TTC549 (cell line): Measurements from ENCODE around the gene INPP5E.

Source experiments
- FAIRE-seq: peaks from 2 replicates; lab custom pipeline; 2012; peaks lifted over from hg19 to GRCh38; lab: Jason Lieb, UNC

INPP5E gene

DNA sequence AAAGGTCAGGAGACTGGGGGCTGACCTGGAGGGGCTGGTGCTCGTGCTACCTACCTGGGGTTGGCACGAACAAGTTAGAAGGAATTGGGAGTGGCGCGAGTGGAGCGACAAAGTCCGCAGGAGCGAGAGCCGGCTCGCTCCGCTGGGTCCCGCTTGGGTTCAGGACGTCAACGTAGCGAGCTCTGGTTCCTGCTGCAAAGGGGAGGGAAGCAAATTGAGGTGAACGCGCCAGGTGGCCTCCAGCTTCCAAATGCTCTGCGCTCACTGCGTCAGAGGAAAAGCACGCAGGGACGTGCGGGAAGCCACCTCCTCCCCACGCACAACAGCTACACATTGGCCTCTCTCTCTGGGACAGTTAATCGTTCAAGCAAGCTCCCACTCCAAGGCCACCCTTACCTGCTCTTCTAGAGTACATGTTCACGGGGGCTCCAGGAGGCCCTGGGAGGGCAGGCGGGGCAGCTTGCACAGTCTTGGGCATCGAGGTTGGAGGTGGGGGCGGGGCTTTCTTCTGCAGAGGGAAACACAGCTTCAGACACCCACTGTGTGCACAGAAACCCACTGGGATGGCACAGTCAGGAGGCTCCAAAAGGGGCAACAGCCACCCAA is 7.6 kb upstream of the INPP5E start:
- FAIRE-seq: no peak

DNA sequence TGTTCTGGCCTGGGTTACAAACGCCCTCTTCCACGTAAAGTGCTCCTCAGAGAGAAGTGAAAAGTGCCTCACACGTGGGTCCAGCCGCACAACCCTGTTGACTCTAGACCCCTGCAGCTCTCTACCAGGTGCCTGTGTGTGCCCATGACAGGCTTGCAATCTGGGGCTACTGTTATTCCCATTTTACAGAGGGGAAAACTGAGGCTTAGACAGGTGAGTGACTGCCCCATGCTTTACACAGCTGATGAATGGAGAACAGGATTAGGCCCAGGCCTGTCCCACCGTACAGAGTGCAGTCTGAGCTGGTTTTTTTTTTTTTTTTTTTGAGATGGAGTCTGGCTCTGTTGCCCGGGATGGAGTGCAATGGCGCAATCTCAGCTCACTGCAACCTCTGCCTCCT is 6.2 kb upstream of the INPP5E start:
- FAIRE-seq: no peak

DNA sequence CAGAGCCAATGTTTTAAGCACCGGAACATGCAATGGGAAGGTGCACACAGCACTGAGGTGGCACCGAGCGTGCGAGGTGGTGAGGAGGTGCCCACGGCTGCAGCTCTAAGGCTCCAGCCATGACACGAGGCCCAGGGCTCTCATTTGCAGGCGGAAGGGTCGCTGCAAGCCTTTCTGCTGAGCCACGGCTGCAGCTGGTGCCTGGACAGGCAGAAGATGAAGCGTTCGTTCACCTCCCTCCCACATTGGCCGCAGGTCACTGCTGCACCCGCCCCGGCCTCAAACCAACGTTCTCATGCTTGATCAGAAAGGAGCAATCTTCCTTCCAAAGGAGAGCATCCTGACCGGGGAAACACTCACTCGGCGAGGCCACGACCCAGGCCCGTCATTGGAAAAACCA is 4.5 kb upstream of the INPP5E start:
- no peak for FAIRE-seq

DNA sequence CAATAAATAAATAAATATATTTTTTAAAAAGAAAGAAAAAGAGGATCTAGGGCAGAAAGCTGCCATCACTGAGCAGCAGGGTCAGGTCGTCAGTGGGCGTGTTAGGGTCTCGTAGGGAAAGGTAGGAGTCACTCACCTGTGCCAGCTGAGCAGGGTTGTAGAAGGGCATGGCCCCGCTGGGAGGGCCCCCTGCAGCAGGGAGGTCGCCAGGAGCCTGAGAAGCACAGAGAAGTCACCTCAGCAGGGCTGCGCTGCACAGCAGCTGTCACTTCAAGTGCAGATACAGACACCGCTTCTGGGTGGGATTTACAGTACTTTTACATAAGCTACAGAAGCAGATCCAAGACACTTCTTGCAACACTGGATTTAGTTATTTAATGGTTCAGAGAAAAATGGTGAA is 4.0 kb upstream of the INPP5E start:
- FAIRE-seq: no peak

DNA sequence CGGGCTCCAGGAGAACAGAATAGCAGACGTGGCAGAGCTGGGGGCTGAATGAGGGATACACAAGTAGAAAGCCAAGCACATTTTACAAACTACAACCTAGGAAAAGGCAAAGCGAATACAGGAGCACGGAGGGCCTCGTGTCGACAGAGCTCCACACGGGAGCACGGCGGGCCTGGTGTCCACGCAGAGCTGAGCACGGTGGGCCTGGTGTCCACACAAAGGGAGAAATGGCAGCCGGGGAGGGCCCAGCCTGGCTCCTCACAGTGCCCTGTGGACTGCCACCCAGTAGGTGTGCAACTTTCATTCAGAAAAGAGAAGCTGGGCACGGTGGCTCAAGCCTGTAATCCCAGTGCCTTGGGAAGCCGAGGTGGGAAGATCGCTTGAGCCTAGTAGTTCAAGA is 3.4 kb upstream of the INPP5E start:
- no peak for FAIRE-seq

DNA sequence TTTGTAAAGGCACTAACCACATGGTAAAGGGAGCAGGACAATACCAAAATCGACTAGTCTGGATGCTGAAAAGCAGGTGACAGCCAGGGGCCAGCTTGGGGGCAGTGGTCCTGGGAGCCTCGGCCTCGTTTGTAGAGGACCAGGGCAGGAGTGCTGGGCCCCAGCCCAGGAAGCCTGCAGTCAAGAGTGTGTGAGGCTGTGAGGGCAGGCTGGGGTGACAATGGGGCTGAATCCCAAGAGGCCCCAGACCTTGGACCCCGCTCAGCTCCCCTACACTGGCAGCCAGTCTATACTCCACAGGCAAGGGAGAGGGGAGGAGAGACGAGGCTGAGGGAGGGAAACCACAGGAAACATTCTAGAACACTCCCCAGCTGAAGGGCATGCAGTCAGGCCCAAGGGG is 2.6 kb upstream of the INPP5E start:
- FAIRE-seq: no peak

DNA sequence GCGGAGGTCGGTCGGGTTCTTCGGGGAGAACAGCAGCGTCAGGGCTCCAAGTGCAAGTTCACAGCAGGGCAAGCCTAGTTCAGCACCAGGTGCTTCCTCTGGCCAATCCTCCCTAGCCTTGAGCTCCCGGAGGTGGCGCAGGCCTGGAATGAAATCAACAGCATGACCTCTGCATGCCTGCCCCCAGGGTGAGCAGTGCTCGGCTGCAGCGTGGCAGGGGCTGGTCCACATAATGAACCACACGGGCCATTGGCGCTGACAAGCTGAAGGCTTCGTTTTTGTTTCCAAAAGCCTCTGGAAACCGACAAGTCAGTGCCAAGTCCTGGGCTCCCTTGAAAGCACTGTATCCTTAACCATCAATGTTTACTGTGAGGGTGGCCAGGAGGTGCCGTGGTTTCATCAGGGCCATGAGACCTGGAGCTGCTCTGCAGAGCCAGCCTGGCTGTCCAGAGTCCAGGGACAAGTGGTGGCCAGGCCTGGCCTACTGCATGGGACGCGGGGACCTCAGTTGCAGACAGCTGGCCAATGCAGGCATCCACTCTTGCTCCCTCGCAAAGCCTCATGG is 2.1 kb upstream of the INPP5E start:
- no peak for FAIRE-seq

DNA sequence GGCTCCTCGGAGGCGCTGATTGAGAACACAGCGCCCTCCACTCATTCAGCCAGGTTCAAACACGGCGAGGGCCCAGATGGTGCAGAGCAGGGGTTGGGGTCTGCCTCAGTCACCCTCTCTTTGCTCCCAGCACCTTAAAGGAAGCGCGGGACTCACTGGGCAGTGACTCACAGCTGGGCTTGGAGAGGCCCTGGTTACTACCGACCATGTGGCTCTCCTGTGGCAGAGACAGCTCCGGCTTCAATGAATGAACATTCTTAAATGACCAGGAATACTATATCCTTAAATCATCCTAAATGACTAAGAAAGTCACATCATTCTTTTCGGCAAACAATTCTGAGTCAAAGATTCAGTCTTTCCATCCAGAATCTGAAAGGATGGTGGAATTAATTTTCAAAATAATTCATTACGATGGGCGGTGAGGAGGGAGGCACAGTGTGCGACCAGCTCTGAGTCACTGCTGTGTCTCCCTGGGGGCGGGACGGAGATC is 1.6 kb upstream of the INPP5E start:
- no peak for FAIRE-seq

DNA sequence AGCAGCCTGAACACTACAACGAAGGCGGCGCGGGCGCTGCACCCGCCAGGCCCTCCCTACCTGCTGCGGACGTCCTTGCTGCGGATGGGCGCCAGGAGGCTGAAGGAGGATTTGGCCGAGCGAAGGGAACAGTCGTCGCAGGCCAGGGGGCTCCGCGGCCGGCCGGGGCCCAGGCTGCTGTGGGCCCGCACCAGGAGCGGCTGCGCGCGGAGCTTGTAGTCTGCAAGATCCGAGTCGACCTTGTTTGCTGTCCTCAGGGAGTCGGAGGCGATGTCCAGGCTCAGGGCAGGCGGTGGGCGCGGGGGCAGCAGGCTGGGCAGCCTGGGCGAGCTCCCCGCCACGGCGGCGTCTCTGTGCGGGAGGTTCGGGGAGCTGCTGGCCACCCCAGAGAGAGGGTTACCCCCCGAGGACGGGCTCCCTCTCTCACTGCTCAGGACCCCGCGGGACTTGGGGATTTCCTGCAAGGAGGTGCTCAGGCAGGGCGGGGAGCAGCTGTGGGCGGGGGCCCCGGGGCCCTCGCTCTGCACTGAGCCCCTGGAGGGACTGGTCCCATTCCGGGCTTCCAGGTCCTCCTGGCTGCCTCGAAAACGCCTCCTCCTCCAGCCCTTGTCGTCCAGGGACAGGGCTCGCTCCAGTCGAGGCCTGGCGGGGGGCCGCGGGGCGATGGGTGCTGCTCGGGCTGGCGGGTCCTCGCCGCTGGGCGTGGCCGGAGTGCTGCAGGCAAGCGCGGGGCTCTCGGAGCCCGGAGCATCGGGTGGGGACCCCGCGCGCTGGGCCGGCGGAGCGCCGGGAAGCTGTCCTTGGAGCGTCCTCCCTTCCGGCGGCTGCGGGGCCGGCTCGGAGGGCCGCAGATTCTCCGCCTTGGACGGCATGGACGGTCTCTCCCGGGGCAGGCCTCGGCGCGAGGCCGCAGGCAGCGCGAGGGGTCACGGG is 831 bp downstream of the INPP5E start:
- no peak for FAIRE-seq

DNA sequence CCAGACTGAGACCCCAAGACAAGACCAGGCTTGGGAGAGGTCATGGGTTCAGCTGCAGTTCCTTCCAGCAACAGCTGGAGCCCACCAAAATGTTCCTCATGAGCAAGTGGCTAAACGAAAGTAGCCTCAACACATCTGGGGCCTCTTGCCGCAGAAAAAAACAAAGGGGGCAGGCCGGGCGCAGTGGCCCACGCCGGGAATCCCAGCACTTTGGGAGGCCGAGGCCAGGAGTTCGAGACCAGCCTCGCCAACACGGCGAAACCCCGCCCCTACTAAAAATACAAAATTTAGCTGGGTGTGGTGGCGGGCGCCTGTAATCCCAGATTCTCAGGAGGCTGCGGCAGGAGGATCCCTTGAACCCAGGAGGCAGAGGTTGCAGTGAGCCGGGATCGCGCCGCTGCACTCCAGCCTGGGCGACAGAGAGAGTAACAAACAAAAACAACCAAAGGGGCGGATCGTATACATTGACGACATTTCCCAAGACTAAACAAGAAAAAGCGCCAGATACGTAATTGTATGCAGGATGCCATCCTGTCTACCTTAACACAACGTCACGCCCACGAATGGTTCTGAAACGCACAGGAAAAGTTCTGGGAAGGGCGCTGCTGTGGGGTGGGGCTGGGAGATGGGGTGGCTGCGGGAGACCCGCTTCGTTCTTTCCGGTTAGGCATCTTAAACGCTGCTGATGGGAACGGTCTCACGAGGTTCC is 1.7 kb downstream of the INPP5E start:
- no peak for FAIRE-seq

DNA sequence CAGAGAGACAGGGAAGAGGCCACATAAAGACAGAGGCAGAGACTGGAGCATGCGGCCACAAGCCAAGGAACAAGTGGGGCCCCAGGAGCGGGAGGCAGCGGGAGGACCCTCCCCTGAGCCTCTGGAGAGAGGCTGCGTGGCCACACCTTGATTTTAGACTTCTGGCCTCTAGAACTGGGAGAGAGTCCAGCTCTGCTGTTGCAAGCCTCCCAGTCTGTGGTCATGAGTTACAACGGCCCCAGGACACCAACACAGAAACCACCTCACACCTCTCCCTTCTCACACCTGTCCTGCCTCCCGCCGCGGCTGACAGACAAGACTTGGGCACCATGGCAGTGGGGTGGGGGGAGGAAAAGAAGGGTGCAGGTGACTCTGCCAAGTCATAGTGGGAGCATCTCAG is 2.2 kb downstream of the INPP5E start:
- no peak for FAIRE-seq

DNA sequence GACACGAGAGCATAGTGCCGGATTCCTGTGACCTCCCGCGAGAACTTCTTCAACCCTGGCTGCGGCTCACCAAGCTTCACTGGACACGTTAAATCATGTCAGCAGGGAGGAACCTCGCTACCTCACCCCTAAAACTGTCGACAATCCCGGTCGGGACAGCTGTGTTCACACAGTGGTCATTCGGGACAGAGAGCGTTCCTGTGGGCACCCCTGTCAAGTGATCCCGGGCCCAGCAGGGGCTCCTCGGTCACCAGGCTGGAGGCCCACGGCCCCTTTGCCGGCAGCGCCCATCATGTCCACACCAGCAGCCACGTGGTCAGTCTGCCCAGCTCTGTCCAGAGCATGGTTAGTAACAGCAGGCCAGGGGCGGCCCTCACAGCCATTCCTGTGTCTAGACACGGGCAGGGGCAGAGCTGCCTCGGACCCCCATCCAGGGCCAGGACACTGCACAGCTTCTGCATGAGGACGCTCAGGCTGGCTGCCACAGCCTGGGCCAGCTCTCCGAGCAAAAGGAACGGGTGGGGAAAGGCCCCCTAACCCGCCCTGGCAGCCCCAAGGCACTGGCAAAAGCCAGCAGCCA is 3.5 kb downstream of the INPP5E start:
- no peak for FAIRE-seq

DNA sequence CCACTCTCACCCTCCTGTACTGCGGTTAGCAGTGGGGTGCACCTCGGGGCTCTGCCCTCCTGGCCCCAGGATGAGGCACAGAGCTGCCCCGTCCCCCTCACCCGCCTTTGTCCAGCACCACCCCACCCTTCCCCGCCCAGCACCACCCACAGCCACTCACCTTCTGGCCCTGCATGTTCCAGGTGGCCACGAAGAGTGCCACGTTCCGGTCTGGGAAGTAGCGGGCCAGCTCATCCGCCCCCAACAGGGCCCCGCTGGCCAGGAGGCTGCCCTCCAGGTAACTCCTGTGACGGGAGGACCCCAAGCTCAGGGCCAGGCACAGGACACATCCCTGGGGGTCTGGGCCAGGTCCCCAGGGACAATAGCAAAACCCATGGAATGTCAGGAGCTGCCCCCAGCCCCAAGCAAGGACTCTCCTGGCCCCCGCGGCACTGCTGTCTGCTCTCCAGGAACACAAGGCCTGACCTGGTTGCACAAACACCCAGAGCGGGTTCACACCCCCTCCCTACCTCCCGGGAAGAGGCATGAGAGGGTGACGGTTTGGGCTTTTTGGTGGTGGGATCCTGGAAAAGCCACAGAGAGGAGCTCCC is 5.0 kb downstream of the INPP5E start:
- FAIRE-seq: no peak

DNA sequence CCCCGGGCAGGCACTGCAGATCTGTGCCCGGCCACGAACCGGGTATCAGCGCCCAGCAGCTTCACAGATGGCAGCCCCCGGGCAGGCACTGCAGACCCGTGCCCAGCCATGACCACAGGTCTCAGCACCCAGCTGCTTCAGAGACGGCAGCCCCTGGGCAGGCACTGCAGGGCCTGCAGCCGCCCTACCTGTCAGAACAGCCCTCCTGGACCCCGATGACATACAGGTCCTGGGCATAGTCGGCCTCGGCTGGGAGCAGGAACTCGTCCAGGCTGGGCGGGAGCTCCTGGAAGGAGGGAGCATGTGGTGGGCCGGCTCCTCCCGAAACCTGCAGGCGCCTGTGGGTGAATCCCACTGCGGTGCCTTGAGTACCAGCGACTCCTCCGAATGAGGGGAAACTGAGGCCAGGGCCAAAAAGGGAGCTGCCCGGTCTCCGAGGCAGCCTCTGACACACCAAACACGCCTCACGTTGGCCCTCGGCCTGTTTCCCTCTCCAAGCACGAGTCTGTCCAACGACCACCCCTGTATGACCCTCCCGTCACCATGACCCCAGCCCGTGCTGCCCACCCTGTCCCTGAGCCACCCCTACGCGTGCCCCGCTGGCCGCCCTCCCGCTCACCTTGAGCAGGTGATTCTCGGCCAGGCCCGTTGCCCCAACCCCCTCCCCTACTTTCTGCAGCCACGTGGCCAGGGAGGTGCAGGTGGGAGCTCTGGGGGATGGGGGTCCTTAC is 5.6 kb downstream of the INPP5E start:
- no peak for FAIRE-seq

DNA sequence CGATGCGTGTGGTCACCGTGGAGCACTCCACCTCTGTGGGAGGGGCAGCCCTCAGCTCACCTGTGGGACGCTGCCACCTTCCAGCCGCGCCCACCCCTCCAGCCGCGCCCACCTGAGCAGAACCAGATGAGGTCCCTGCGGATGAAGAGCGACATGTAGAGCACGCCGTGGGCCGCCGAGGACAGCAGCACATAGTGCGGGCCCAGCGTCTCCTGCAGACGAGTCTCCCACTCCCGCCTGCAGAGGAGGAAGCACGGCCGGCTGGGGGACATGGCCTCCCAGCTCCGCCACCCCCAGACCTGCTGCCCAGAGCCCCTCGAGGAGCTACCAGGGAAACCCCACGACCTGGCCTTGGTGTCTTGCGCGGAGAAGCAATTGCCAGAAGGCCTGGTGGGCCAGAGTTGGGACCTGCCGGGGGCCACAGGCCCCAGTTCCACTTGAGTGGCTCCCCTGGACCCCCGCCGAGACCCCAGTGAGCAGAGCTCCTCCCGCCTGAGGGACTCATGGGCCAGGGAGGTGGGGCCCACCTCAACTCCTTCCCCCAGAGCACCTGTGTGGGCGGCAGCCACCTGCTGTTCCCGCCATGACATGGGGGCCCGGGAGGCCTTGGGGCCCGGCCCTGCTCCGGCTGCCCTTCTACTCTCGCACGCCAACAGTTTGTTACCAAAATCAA is 6.5 kb downstream of the INPP5E start:
- FAIRE-seq: no peak

DNA sequence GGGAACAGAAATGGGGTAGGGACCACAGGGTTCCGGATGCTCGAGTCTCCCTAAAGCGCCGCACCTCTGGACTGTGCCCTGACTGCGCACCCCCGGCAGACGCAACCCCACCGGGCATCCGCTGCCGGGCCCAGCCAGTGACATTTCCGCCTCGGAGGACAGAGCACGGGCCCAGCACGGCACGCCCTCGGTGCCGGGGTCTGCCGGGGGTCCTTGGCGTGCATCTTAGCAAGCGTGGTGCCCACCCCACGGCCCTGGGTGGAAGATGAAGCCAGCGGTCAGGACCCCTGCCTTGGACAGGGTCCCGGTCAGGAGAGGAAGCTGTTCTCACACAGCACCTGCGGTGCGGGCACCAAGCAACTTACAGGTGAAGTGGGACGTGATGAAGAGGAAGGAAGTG is 7.1 kb downstream of the INPP5E start:
- FAIRE-seq: no peak

DNA sequence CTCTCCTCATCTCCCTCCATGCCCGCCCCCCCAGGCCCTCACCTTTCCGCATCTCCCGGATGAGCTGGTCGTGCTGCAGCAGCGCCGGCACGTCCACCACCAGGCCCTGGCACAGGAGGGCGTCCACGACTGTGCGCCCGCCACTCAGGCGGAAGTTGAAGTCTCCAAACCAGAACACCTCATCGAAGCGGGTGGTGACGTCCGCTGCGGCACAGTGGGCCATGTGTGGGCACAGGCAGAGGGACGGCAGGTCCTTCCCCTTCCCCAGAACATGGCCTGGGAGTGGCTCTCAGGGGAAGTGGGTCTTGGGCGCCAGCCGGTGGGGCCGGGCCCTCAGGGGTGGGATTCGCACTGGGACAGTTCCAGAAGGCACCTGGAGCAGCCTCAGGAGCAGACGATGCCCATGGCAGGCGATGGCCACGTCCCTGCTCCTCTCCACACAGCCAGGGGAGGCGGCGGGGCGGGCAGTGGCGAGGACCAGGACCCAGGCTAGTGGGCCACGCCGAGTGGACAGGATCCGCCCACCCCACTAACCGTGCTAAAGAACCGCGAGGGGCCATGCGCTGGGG is 7.8 kb downstream of the INPP5E start:
- no peak for FAIRE-seq

DNA sequence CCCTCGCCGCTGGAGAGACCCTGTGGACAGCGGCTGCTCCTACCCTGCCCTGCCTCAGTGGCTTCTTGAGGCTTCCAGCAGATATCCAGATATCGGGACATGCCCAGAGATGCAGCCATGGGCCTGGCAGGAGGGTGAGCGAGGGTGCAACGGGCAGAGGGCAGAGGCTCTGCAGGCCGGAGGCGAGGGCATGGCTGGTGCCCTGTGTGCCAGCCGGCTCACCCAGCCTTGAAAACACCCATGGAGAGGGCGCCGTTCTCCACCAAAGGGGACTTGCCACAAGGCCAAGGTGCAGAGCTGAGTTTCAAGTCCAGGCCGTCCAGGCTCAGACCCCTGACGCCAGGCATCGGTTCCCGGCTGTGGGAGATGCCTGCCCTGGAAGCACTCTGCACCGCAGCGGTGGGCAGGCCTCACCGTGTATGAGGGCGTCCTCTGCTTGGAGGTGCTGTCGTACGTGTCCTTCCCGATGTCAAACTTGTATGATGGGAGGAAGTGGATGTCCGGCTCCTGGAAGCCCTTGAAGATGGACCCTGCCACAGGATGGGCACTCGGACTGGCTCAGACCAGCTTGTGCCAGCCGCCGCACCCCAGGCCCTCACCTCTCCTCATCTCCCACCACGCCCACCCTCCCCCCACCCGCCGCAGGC is 8.9 kb downstream of the INPP5E start:
- no peak for FAIRE-seq

DNA sequence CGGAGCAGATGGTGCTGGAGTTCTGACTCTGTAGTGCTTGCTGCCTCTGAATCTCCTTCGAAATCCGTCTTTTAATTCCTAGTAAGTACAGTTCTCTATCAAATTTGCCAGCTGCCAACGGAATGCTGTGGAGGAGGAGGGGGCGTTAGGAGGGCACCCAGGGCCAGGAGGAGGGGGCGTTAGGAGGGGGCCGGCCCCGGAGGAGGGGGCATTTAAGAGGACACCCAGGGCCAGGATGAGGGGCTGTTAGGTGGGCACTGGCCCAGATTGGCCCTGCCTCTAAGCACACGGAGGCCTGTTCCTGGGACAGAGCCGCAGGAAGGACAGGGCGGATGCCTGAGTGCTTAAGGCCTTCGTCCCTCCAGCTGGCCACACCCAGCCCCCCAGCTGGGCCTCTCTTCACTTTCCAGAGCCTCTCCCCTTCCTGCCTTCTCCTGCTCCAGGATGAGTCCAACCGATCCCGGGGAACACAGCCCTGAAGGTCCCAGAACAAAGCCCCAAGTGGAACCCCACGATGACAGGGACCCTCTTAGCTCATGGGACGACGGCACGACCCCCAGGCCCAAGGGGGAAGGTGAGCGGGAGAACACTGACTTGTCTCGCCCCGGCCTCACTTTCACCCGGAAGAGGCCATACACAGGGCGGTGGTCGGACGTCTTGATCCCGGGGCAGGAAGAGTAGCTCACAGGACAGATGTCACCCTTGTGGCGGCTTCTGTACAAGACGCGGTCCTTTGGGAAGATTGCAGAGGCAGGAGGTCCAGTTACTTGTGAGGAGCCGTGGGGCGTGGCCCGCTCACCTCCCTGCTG is 9.8 kb downstream of the INPP5E start:
- no peak for FAIRE-seq
